ENCODE measurements around the gene RFXANK. TPM values are rescaled to one million over a fixed set of nuclear protein-coding genes. Genes with fewer than 3 reads are reported as not detected.
"Not testable (repeated sequence)": the region's sequence is repeated elsewhere in the genome, so short reads cannot be mapped to it uniquely, and the experiment has no call there.

Gene RFXANK
- total RNA-seq, 1 experiment from 2014 or later, result 81.8 TPM

- Histone ChIP-seq H2BK12ac (ENCODE audit: insufficient read length, low read depth, low read length) (no peak overlapping the region), H3K14ac (ENCODE audit: insufficient read depth, low read length) (no peak overlapping the region), H3K9ac (ENCODE audit: extremely low read depth, insufficient read length, low read length) (no peak overlapping the region), H3K4me2 (ENCODE audit: insufficient read depth, insufficient read length, low read length) (no peak overlapping the region), H3K56ac (ENCODE audit: insufficient read length, low read depth, low read length) (no peak overlapping the region), H3K4ac (ENCODE audit: low read depth, low read length) (no peak overlapping the region), H3K4me1 (ENCODE audit: insufficient read depth, low read length) (no peaks in the 10 kb centered on the region), H3K79me2 (ENCODE audit: insufficient read depth, low read length) (no peaks in the 10 kb centered on the region), H4K8ac (replicated peaks; ENCODE audit: insufficient read length, low read depth, low read length) (no peak overlapping the region), H3T11ph (ENCODE audit: low read length) (no peak overlapping the region), H2BK15ac (ENCODE audit: low read depth, low read length) (no peak overlapping the region), H3K9me3 (ENCODE audit: control insufficient read depth, low read depth, low read length) (no peaks in the 10 kb centered on the region), H2BK20ac (ENCODE audit: low read depth, low read length, poor library complexity, severe bottlenecking) (no peak overlapping the region), H4K20me1 (ENCODE audit: control insufficient read depth, insufficient read depth, insufficient read length) (no peaks in the 10 kb centered on the region), H4K5ac (ENCODE audit: insufficient read length, low read depth, low read length) (no peak overlapping the region), H3K23ac (ENCODE audit: insufficient read length, low read depth, low read length) (no peak overlapping the region), H3K79me1 (ENCODE audit: insufficient read depth, low read depth, low read length, poor library complexity, severe bottlenecking) (no peaks in the 10 kb centered on the region), H4K91ac (ENCODE audit: insufficient read length, low read depth, low read length) (no peak overlapping the region), H3K27me3 (ENCODE audit: insufficient read depth, low read length) (no peaks in the 10 kb centered on the region), H2BK5ac (ENCODE audit: insufficient read length, low read length) (no peak overlapping the region), H3K23me2 (ENCODE audit: insufficient read length, low read depth, low read length, poor library complexity, severe bottlenecking) (no peaks in the 10 kb centered on the region), H2AK5ac (ENCODE audit: insufficient read length, low read length) (no peak overlapping the region), H2BK120ac (ENCODE audit: low read depth, low read length, poor library complexity, severe bottlenecking) (no peak overlapping the region), H3K18ac (ENCODE audit: insufficient read length, low read depth, low read length) (no peak overlapping the region), H3K27ac (ENCODE audit: insufficient read length, low read depth, low read length) (no peak overlapping the region), H2AFZ (ENCODE audit: low read length) (no peak overlapping the region)
- Mint-ChIP-seq H3K4me3 (no peak overlapping the region), H3K27me3 (ENCODE audit: low read depth) (peaks cover 17% of the 10 kb centered on the region), H3K27ac (no peak overlapping the region), H3K4me1 (no peaks in the 10 kb centered on the region; a peak in 1 of 4 replicates), H3K9me3 (no peaks in the 10 kb centered on the region; a peak in 1 of 5 replicates), H3K36me3 (ENCODE audit: insufficient read depth in 1 of 3, low read depth in 3 of 3) (no peaks in the 10 kb centered on the region)
- TF ChIP-seq CTCF (conservative IDR thresholded peaks at IDR 0.05), result no peak
- no CpG with 5 or more reads among the region's 5 CpGs for WGBS (ENCODE audit: extremely low coverage, insufficient read length, low lambda C conversion rate)
- no peak for DNase-seq
Measured at GRCh38 chr19:19147344-19147743, 44.7 kb upstream of the RFXANK start.

- not testable (repeated sequence) for H3K23ac ChIP-seq (ENCODE audit: insufficient read length, low read depth, low read length); H3K4me3 Mint-ChIP-seq; H2BK120ac ChIP-seq (ENCODE audit: low read depth, low read length, poor library complexity, severe bottlenecking); H3K56ac ChIP-seq (ENCODE audit: insufficient read length, low read depth, low read length); DNase-seq; H3K9me3 Mint-ChIP-seq; H3T11ph ChIP-seq (ENCODE audit: low read length); H3K4ac ChIP-seq (ENCODE audit: low read depth, low read length); H3K36me3 Mint-ChIP-seq (ENCODE audit: insufficient read depth in 1 of 3, low read depth in 3 of 3); H2BK15ac ChIP-seq (ENCODE audit: low read depth, low read length); H3K9me3 ChIP-seq (ENCODE audit: control insufficient read depth, low read depth, low read length); H4K8ac ChIP-seq (replicated peaks; ENCODE audit: insufficient read length, low read depth, low read length); H3K79me1 ChIP-seq (ENCODE audit: insufficient read depth, low read depth, low read length, poor library complexity, severe bottlenecking); H3K23me2 ChIP-seq (ENCODE audit: insufficient read length, low read depth, low read length, poor library complexity, severe bottlenecking); H3K4me1 Mint-ChIP-seq; H2BK5ac ChIP-seq (ENCODE audit: insufficient read length, low read length); H3K79me2 ChIP-seq (ENCODE audit: insufficient read depth, low read length); H3K4me2 ChIP-seq (ENCODE audit: insufficient read depth, insufficient read length, low read length); H2BK20ac ChIP-seq (ENCODE audit: low read depth, low read length, poor library complexity, severe bottlenecking); H3K14ac ChIP-seq (ENCODE audit: insufficient read depth, low read length); H2BK12ac ChIP-seq (ENCODE audit: insufficient read length, low read depth, low read length); H3K4me1 ChIP-seq (ENCODE audit: insufficient read depth, low read length); H3K27ac Mint-ChIP-seq; H3K9ac ChIP-seq (ENCODE audit: extremely low read depth, insufficient read length, low read length); H3K18ac ChIP-seq (ENCODE audit: insufficient read length, low read depth, low read length); H4K20me1 ChIP-seq (ENCODE audit: control insufficient read depth, insufficient read depth, insufficient read length); H3K27ac ChIP-seq (ENCODE audit: insufficient read length, low read depth, low read length); H2AFZ ChIP-seq (ENCODE audit: low read length); H4K5ac ChIP-seq (ENCODE audit: insufficient read length, low read depth, low read length); H3K27me3 ChIP-seq (ENCODE audit: insufficient read depth, low read length); H4K91ac ChIP-seq (ENCODE audit: insufficient read length, low read depth, low read length); H2AK5ac ChIP-seq (ENCODE audit: insufficient read length, low read length)
- H3K27me3 Mint-ChIP-seq (ENCODE audit: low read depth), result peaks cover 12% of the 10 kb centered on the region
- WGBS (ENCODE audit: extremely low coverage, insufficient read length, low lambda C conversion rate), result no CpG with 5 or more reads among the region's 8 CpGs
Measured at GRCh38 chr19:19148504-19148903, 43.6 kb upstream of the RFXANK start.
